IPS-NIHi11 (cell line): ENCODE measurements around the gene CCDC93.
"Not testable (repeated sequence)": the region's sequence is repeated elsewhere in the genome, so short reads cannot be mapped to it uniquely, and the experiment has no call there.

ENCODE experiments used
- DNase-seq: peaks from one replicate; pipeline ENCODE4 v3.0.0; 2012; ENCODE audit warnings: mixed read lengths, low spot score

CCDC93 gene

GRCh38 chr2:118044854-118045253 is 31.0 kb upstream of the CCDC93 start:
- no peak for DNase-seq

GRCh38 chr2:118044103-118044716 is 30.3 kb upstream of the CCDC93 start:
- no peak for DNase-seq

GRCh38 chr2:118040891-118041290 is 27.0 kb upstream of the CCDC93 start:
- DNase-seq, result no peak

- DNase-seq, result peak; percentile 58
Observed at GRCh38 chr2:118032169-118033013, 18.5 kb upstream of the CCDC93 start.

- DNase-seq, result no peak
Observed at GRCh38 chr2:118031566-118031965, 17.7 kb upstream of the CCDC93 start.

GRCh38 chr2:118029025-118029424 is 15.2 kb upstream of the CCDC93 start:
- DNase-seq, result no peak

GRCh38 chr2:118021356-118021755 is 7.5 kb upstream of the CCDC93 start:
- no peak for DNase-seq

- DNase-seq, result no peak
Observed at GRCh38 chr2:118019821-118020220, 6.0 kb upstream of the CCDC93 start.

GRCh38 chr2:118016911-118017310 is 3.0 kb upstream of the CCDC93 start:
- no peak for DNase-seq

GRCh38 chr2:118015761-118016160 is 1.9 kb upstream of the CCDC93 start:
- not testable (repeated sequence) for DNase-seq

GRCh38 chr2:118014492-118014824 is 588 bp upstream of the CCDC93 start:
- peak; percentile 49 for DNase-seq

GRCh38 chr2:118013221-118013723 is 598 bp downstream of the CCDC93 start:
- DNase-seq, result peak; percentile 64

GRCh38 chr2:118012778-118013177 is 1.1 kb downstream of the CCDC93 start:
- no peak for DNase-seq

GRCh38 chr2:118010473-118010872 is 3.4 kb downstream of the CCDC93 start:
- DNase-seq, result no peak

GRCh38 chr2:118006861-118007260 is 7.0 kb downstream of the CCDC93 start:
- DNase-seq, result no peak

GRCh38 chr2:118006326-118006725 is 7.5 kb downstream of the CCDC93 start:
- no peak for DNase-seq

GRCh38 chr2:118003396-118003824 is 10.5 kb downstream of the CCDC93 start:
- peak; percentile 68 for DNase-seq

- DNase-seq, result no peak
Observed at GRCh38 chr2:118000041-118000440, 13.8 kb downstream of the CCDC93 start.

GRCh38 chr2:117997872-117998454 is 15.9 kb downstream of the CCDC93 start:
- DNase-seq, result no peak

- DNase-seq, result no peak
Observed at GRCh38 chr2:117996525-117996924, 17.3 kb downstream of the CCDC93 start.

- DNase-seq, result no peak
Observed at GRCh38 chr2:117994729-117995128, 19.1 kb downstream of the CCDC93 start.

- DNase-seq, result no peak
Observed at GRCh38 chr2:117989854-117990438, 23.9 kb downstream of the CCDC93 start.

- no peak for DNase-seq
Observed at GRCh38 chr2:117987121-117987520, 26.7 kb downstream of the CCDC93 start.
